GM21360 (cell line): Measurements from ENCODE around the gene HCN2.

Source experiments
- ATAC-seq: cut with Tn5 transposase; IDR thresholded peaks from one replicate; pipeline ENCODE4 v1.9.1; 2021; ENCODE audit warnings: mild to moderate bottlenecking, moderate library complexity; ENCODE audit not compliant: unreplicated experiment

HCN2 gene

GRCh38 chr19:589693-590395 is at the start of gene HCN2:
Gene HCN2, plus strand, starts transcription at chr19:589881. Its CDS starts 65 bp downstream, at chr19:589946.
- ATAC-seq: no peak

DNA sequence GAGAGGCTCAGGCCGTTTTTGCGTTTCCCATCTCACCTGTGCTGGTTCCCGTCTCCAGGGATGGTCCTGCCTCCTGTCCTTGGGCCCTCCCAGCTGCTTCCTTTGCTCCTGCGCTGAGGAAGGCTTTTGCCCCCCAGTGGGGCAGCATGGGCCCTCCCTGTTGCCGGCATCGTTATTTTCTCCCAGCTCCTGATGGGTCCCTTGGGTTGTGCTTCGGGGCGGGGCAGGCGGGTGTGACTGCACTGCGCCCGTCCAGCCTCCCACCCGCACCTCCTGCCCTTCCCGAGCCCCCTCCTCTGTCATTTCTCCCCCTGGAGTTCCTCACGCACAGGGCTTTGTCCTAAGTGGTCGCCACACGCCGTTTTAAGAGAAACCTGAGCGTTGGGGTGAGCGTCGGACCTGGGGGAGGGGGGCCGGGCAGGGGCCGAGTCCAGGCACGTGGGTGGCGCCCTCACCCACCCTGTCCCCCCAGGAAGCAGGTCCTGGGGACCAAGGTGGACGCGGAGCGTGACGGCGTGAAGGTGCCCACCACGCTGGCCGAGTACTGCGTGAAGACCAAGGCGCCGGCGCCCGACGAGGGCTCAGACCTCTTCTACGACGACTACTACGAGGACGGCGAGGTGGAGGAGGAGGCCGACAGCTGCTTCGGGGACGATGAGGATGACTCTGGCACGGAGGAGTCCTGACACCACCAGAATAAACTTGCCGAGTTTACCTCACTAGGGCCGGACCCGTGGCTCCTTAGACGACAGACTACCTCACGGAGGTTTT is 48.6 kb upstream of the HCN2 start:
- no peak for ATAC-seq

- no peak for ATAC-seq
Measured at GRCh38 chr19:541699-542098, 48.0 kb upstream of the HCN2 start.

DNA sequence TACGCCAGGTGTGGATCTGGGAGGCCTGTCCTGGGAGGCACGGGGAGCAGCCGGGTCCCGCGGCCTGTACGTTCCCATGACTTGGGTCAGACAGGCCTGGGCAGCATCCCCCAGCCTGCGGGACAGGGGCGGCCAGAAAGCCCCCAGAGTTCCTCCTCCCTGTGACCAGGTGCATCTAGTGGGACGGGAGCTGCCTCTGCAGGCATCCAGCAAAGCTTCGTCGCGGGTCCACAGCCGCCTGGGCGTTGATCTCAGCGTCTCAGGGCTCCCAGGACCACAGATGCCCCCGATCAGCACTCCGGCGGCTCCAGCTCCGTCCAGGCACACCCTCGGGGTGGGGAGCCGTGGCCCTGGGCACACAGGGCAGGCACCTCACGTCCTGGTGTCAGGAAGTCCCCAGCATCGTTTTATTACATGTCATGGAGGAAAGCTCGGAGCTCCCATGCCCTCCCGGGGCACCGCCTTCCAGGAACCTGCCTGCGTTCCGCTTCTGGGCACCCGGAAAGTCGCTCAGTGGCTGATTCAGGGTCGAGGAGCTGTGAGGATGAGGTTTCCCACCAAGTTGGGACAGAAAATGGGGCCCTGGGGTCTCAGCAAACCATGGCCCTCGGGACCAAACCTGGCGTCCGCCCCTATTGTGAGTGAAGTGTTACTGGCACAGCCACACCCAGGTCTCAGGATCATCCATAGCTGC is 47.4 kb upstream of the HCN2 start:
- no peak for ATAC-seq

- ATAC-seq: no peak
Measured at GRCh38 chr19:543910-544608, 45.6 kb upstream of the HCN2 start, which contains the start of gene GZMM. Gene GZMM, plus strand, starts transcription at chr19:544053. Its CDS starts 19 bp downstream, at chr19:544072.

DNA sequence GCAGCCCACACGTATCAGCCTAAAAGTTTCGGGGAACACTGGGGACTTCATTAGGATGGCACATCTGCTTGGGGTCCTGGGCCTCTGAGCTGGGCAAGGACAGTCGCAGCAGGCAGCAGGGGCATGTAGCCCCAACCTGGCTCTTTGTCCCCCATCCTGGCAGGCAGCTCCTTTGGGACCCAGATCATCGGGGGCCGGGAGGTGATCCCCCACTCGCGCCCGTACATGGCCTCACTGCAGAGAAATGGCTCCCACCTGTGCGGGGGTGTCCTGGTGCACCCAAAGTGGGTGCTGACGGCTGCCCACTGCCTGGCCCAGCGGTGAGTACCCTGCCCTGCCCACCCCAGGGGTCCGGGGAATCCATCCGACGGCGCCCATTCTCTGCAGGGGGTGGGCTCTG is 42.6 kb upstream of the HCN2 start:
- ATAC-seq: no peak

GRCh38 chr19:547836-548720 is 41.6 kb upstream of the HCN2 start:
- ATAC-seq: no peak

- no peak for ATAC-seq
Measured at GRCh38 chr19:548886-549830, 40.5 kb upstream of the HCN2 start.

GRCh38 chr19:554817-555216 is 34.9 kb upstream of the HCN2 start:
- ATAC-seq: no peak

DNA sequence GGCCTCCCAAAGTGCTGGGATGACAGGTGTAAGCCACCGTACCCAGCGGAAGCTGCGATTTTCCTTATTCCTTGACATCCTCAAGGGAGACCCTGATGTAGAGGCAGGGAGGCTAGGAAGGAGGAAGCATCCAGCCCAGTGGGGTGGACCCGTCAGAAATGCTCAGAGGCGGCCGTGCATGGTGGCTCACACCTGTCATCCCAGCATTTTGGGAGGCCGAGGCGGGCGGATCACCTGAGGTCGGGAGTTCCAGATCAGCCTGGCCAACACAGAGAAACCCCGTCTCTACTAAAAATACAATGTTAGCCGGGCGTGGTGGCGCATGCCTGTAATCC is 34.2 kb upstream of the HCN2 start:
- no peak for ATAC-seq

GRCh38 chr19:556611-557382 is 32.9 kb upstream of the HCN2 start:
- ATAC-seq: no peak

- no peak for ATAC-seq
Measured at GRCh38 chr19:558770-559439, 30.8 kb upstream of the HCN2 start.

DNA sequence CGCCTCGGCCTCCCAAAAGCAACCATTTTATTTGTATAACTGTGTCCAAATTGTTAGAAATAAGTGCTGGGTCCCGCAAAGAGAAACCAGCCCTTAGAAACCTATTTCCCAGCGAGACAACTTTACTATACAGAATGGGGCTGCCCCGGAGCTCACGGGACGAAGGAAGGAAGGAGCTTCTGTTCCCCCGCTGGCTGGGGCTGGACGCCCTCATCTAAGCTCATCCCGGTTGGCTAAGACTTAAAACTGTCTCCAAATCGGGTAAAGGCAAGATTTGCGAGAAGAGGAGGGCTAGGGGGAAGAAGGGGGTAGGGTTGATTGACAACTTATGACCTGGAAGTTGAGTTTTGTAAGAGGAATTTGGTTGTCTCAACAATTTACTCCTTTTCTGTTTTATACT is 29.6 kb upstream of the HCN2 start:
- ATAC-seq: no peak

- no peak for ATAC-seq
Measured at GRCh38 chr19:566403-566802, 23.3 kb upstream of the HCN2 start.

DNA sequence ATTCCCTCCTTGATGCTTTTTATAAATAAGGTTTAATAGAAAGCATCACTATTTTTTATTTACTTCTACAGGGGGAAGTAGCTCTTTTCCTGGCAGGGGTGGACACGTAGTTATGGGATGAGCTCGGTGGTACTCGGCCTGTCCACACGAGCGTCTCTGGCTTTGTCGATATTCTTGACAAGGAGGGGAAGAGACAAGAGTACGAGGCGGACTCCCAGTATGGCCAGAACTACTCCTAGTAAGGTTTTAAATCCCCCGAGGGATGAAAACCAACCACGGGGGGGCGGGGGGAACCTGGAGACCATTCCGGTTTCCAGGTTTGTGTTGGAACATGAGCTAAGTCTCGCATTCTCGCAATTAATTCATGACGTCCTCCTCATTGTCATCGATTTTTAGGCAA is 22.8 kb upstream of the HCN2 start:
- ATAC-seq: no peak

DNA sequence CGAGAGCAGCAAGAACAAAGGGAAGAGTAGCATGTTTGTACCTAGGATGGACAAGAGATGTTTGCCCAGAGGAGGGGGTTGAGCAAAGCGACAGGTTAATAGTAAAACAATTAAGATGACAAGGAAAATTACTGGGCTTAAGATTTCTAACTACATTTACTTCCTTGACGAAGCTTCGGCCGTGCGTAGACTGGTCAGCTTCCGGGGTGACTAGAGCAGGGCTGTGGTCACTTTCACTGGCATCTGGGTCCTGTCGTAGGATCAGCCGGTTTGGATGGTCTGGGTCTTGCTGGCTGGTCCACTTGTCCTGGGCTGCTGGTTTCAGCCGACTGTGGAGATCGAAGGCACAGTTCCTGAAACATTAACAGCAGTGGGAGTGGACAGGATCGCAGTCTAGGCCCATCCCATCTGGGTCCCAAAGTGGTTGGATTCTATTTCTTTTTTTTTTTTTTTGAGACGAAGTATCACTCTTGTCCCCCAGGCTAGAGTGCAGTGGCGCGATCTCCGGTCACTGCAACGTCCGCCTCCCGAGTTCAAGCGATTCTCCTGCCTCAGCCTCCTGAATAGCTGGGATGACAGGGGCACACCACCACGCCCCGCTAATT is 22.3 kb upstream of the HCN2 start:
- no peak for ATAC-seq

GRCh38 chr19:570251-570686 is 19.4 kb upstream of the HCN2 start:
- no peak for ATAC-seq
